T47D (cell line): ENCODE measurements around the gene ABCA4.

Experiments used
- DNase-seq, 2 experiments: peaks; one replicate each; pipeline versions ENCODE4 v3.0.0 to v3.0.0-alpha.2; 2011 to 2012; ENCODE audit warnings: low read depth in 1 of 2, low spot score in 1 of 2
- JUND ChIP-seq: IDR thresholded peaks from 2 replicates; pipeline ENCODE4 v1.6.1; 2012; ENCODE audit warnings: low read depth
- in situ Hi-C: cut with HindIII; loops from 2 replicates; pipeline ENCODE4 v1.10.0; 2016; ENCODE audit warnings: low sequenced_read_pairs, low pct_unique_long_range_greater_than_20kb

Gene ABCA4

GRCh38 chr1:94015489-94015817, 105.5 kb downstream of the ABCA4 start:
- in situ Hi-C loops, result no loop called here
- TF ChIP-seq JUND, result no peak
- no peak for DNase-seq

DNA sequence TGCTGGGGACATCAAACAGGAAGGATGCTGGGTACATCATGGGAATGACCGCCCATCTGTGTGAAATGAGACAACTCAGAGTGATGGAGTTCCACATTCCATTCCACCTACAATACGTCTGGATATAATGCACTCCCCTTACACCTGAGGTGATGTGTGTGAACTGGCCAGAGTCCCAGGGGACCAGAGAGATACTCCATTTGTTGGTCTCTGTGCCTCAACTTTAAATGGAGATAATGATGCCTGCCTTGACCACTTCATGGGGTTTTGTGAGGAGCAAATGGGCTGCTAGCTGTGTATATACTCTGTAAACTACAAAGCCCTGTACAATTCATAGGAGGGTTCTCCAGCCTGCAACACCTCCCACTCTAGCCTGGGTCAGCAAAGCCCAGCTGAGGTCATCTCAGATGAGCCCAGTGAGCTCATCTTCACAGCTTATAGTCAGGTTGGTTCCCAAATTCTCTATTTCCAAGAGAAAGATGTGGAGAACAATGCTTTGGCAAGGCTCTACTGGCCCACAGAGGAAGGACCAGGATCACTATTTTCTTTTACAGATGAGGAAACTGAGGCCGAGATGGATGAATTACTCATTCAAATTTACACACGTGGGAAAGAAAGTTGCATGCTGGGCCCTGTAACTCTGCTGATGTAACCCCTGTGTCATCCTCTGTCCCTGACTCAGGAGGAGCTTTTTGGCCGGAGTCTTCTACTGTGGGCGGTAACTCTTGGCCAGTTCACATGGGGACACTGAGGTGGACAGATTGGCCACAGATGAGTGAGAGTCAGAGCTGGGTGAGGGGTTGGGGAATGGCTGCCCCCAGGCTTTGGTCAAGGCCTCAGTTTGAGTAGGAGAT, 106.1 kb downstream of the ABCA4 start:
- in situ Hi-C loops, result no loop called here
- DNase-seq, result no peak
- no peak for TF ChIP-seq JUND

- DNase-seq, result no peak
- TF ChIP-seq JUND, result no peak
- in situ Hi-C loops, result no loop called here
Observed at GRCh38 chr1:94014087-94014486, 106.9 kb downstream of the ABCA4 start.

GRCh38 chr1:94013367-94013878, 107.5 kb downstream of the ABCA4 start:
- in situ Hi-C loops, result no loop called here
- DNase-seq, result no peak
- TF ChIP-seq JUND, result no peak

- DNase-seq, result no peak
- no peak for TF ChIP-seq JUND
- in situ Hi-C loops, result no loop called here
Observed at GRCh38 chr1:94012708-94013366, 108.1 kb downstream of the ABCA4 start.

GRCh38 chr1:94011709-94012595, 109.0 kb downstream of the ABCA4 start:
- no peak for DNase-seq
- in situ Hi-C loops, result no loop called here
- no peak for TF ChIP-seq JUND

DNA sequence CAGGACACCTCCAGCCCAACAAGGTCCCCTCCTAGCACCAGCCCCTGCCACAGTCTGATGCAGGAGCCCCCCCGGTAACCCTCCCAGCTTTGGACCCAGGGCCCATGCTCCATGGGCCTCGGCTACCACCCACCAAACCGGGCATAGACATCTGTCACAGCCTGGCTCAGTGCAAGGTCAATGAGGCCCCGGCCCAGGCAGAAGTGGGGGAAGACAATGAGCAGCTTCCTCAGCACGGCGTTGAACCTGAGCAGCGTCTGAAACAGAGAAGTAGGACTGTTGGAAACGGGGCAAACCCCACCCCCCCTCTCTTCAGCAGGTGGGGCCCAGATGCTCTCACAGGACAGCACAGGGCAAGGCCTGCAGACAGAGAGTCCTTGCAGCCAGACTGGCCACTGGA, 109.8 kb downstream of the ABCA4 start:
- no peak for TF ChIP-seq JUND
- DNase-seq, result no peak
- in situ Hi-C loops, result no loop called here

DNA sequence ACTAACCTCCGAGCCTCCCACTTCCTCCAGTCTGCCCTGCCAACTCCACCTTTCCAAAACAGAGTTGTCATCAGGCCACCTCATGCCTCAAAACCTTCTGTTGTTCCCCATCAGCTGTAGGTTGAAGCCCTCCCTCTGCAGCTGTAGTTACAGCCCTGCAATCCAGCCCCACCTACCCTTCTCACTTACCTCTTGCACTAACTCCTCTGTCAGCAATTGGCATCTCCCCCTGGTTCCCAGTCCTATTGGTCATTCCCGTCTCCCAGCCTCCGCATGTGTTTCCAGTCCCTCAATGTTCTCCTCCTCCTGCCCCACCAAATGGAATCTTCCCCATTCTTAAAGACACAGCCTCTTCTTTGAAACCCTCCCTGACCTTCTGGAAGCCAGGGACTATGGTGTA, 111.6 kb downstream of the ABCA4 start:
- no peak for TF ChIP-seq JUND

GRCh38 chr1:94006604-94007003, 114.3 kb downstream of the ABCA4 start:
- no peak for DNase-seq
- in situ Hi-C loops, result no loop called here
- no peak for TF ChIP-seq JUND

More for the DNA sequence above, 111.6 kb downstream of the ABCA4 start:
- DNase-seq, result no peak
- in situ Hi-C loops, result no loop called here

- in situ Hi-C loops, result no loop called here
- DNase-seq, result no peak
- TF ChIP-seq JUND, result no peak
Observed at GRCh38 chr1:94004924-94005323, 116.0 kb downstream of the ABCA4 start.

DNA sequence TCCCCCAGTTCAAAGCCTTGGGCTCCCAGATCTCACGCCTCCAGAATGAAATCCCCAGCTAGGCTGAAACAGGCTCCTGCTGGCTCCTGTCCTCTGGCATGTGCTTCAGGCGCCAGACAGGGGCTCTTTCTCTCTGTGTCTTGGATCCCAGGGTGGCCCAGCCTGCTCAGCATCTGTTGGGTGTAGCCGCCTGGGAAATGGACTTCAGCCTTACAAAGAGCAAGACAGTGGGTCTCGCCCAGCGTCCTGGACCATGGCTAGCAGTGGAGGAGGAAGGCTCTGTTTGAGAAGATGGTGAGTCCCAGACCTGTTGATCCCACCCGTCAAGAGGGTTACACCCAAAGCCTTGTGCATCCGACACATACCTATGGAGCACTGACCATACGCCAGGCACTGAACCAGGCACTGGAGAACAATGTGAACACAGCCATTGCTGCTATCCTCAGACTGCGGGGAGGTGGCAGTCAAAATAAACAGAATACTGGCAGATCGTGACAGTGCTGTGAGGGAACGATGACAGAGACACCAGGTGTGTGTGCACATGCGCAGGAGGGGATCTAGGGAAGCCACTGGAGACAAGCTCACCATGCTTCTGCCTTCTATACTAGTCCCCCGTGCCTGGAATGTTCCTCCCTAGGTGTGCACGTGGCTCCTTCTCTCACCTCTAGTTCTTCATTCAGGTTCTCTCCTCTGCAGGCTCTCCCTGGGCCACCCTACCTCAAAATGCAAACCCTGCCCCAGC, 118.7 kb downstream of the ABCA4 start:
- in situ Hi-C loops, result no loop called here

More for the DNA sequence above, 118.7 kb downstream of the ABCA4 start:
- DNase-seq, result no peak
- no peak for TF ChIP-seq JUND
